Measurements from ENCODE around the gene PRF1. TPM values are rescaled to one million over a fixed set of nuclear protein-coding genes. Genes with fewer than 3 reads are reported as not detected.

The PRF1 gene
- total and polyA plus RNA-seq, 4 donors, result 2.5 to 3.1 (median 2.8) TPM

- Histone ChIP-seq H3K27ac (ENCODE audit: low read depth in 1 of 2, low read length in 2 of 2) (no peak overlapping the region), H3K4me3 (ENCODE audit: low read depth in 1 of 3, low read length in 3 of 3) (no peak overlapping the region), H3K4me1 (ENCODE audit: control insufficient read depth in 4 of 4, insufficient read depth in 4 of 4, low read length in 3 of 4) (no peaks in the 10 kb centered on the region), H3K27me3 (ENCODE audit: control insufficient read depth in 4 of 4, insufficient read depth in 4 of 4, low read length in 3 of 4) (no peaks in the 10 kb centered on the region), H3K9ac (ENCODE audit: low read depth in 1 of 2, low read length in 2 of 2) (no peak overlapping the region), H3K36me3 (ENCODE audit: control insufficient read depth in 4 of 4, insufficient read depth in 3 of 4, low read depth in 1 of 4, low read length in 3 of 4) (no peaks in the 10 kb centered on the region), H3K9me3 (ENCODE audit: control insufficient read depth in 4 of 4, low read length in 3 of 4) (no peaks in the 10 kb centered on the region)
- DNase-seq (ENCODE audit: low spot score), result no peak
- no peak for TF ChIP-seq NR2F2 (IDR thresholded peaks at IDR 0.05)
- TF ChIP-seq EGR1 (IDR thresholded peaks at IDR 0.05; ENCODE audit: low read depth in 2 of 2), result no peak
- TF ChIP-seq GABPA (IDR thresholded peaks at IDR 0.05 in 1 of 2, conservative IDR thresholded peaks at IDR 0.05 in 1 of 2), result no peak
- 86% methylated on average over 18 of the region's 18 CpGs for WGBS
Observed at GRCh38 chr10:70565556-70566514, 36.7 kb downstream of the PRF1 start.

DNA sequence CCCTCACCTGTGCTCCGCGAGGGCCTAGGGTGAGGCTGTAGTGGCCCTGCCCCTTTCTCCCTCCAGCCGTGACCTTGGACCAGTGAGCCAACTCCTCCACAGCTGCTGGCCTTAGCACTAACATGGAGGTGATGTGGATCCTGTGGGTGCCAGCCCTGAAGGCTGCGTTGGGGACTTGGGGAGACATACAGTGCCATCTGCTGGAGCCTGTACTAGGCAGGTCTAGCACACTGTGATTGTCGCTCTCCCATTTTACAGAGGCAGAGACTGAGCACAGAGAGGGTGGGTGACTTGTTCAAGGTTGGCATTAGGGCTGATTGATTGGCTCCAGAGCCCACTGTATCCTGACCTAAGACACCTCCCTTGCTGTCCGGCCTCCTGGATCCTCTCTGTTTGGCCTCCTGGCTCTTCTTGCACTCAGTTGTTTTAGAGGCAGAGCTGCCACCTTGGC, 37.6 kb downstream of the PRF1 start:
- 90% methylated on average over 6 of the region's 6 CpGs for WGBS
- Histone ChIP-seq H3K27me3 (ENCODE audit: control insufficient read depth in 4 of 4, insufficient read depth in 4 of 4, low read length in 3 of 4) (no peaks in the 10 kb centered on the region), H3K4me1 (ENCODE audit: control insufficient read depth in 4 of 4, insufficient read depth in 4 of 4, low read length in 3 of 4) (no peaks in the 10 kb centered on the region), H3K9ac (ENCODE audit: low read depth in 1 of 2, low read length in 2 of 2) (no peak overlapping the region), H3K9me3 (ENCODE audit: control insufficient read depth in 4 of 4, low read length in 3 of 4) (no peaks in the 10 kb centered on the region), H3K36me3 (ENCODE audit: control insufficient read depth in 4 of 4, insufficient read depth in 3 of 4, low read depth in 1 of 4, low read length in 3 of 4) (no peaks in the 10 kb centered on the region), H3K27ac (ENCODE audit: low read depth in 1 of 2, low read length in 2 of 2) (no peak overlapping the region), H3K4me3 (ENCODE audit: low read depth in 1 of 3, low read length in 3 of 3) (no peak overlapping the region)
- DNase-seq (ENCODE audit: low spot score), result no peak
- no peak for TF ChIP-seq CTCF (IDR thresholded peaks at IDR 0.05; ENCODE audit: low read depth, low read length, missing input control)
- no peak for TF ChIP-seq EGR1 (IDR thresholded peaks at IDR 0.05; ENCODE audit: low read depth in 2 of 2)
- TF ChIP-seq, protein P1, sequence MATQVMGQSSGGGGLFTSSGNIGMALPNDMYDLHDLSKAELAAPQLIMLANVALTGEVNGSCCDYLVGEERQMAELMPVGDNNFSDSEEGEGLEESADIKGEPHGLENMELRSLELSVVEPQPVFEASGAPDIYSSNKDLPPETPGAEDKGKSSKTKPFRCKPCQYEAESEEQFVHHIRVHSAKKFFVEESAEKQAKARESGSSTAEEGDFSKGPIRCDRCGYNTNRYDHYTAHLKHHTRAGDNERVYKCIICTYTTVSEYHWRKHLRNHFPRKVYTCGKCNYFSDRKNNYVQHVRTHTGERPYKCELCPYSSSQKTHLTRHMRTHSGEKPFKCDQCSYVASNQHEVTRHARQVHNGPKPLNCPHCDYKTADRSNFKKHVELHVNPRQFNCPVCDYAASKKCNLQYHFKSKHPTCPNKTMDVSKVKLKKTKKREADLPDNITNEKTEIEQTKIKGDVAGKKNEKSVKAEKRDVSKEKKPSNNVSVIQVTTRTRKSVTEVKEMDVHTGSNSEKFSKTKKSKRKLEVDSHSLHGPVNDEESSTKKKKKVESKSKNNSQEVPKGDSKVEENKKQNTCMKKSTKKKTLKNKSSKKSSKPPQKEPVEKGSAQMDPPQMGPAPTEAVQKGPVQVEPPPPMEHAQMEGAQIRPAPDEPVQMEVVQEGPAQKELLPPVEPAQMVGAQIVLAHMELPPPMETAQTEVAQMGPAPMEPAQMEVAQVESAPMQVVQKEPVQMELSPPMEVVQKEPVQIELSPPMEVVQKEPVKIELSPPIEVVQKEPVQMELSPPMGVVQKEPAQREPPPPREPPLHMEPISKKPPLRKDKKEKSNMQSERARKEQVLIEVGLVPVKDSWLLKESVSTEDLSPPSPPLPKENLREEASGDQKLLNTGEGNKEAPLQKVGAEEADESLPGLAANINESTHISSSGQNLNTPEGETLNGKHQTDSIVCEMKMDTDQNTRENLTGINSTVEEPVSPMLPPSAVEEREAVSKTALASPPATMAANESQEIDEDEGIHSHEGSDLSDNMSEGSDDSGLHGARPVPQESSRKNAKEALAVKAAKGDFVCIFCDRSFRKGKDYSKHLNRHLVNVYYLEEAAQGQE (IDR thresholded peaks at IDR 0.05), result no peak
- TF ChIP-seq HNF4A (conservative IDR thresholded peaks at IDR 0.05), result no peak
- no peak for TF ChIP-seq HNF4G (IDR thresholded peaks at IDR 0.05)
- TF ChIP-seq YY1 (IDR thresholded peaks at IDR 0.05), result no peak
- no peak for TF ChIP-seq FOXA2 (IDR thresholded peaks at IDR 0.05)

GRCh38 chr10:70564113-70564725, 38.3 kb downstream of the PRF1 start:
- Histone ChIP-seq H3K27ac (ENCODE audit: low read depth in 1 of 2, low read length in 2 of 2) (no peak overlapping the region), H3K27me3 (ENCODE audit: control insufficient read depth in 4 of 4, insufficient read depth in 4 of 4, low read length in 3 of 4) (no peaks in the 10 kb centered on the region), H3K36me3 (ENCODE audit: control insufficient read depth in 4 of 4, insufficient read depth in 3 of 4, low read depth in 1 of 4, low read length in 3 of 4) (no peaks in the 10 kb centered on the region), H3K4me3 (ENCODE audit: low read depth in 1 of 3, low read length in 3 of 3) (no peak overlapping the region), H3K9me3 (ENCODE audit: control insufficient read depth in 4 of 4, low read length in 3 of 4) (no peaks in the 10 kb centered on the region), H3K9ac (ENCODE audit: low read depth in 1 of 2, low read length in 2 of 2) (no peak overlapping the region), H3K4me1 (ENCODE audit: control insufficient read depth in 4 of 4, insufficient read depth in 4 of 4, low read length in 3 of 4) (no peaks in the 10 kb centered on the region)
- DNase-seq (ENCODE audit: low spot score), result no peak
- no peak for TF ChIP-seq FOXA2 (IDR thresholded peaks at IDR 0.05)
- TF ChIP-seq YY1 (IDR thresholded peaks at IDR 0.05), result no peak
- TF ChIP-seq JUND (IDR thresholded peaks at IDR 0.05), result no peak
- no peak for TF ChIP-seq HNF4G (IDR thresholded peaks at IDR 0.05)
- 96% methylated on average over 21 of the region's 21 CpGs for WGBS
